ENCODE data around the gene LLGL2. TPM values are rescaled to one million over a fixed set of nuclear protein-coding genes. Genes with fewer than 3 reads are reported as not detected.

Gene LLGL2
- total RNA-seq, 1 experiment from 2014 or later, result 6.1 TPM

- no peaks in the 10 kb centered on the region for H3K4me1 ChIP-seq (ENCODE audit: low read length)
- no peaks in the 10 kb centered on the region for H3K79me2 ChIP-seq (ENCODE audit: low read length)
These were observed 17.3 kb downstream of the LLGL2 start for GRCh38 chr17:75542728-75543336.

GRCh38 chr17:75544250-75544649 lies 18.8 kb downstream of the LLGL2 start:
- Histone ChIP-seq H3K4me3 (ENCODE audit: low read length) (no peak overlapping the region), H3K4me2 (ENCODE audit: low read depth, low read length, poor library complexity, severe bottlenecking) (no peak overlapping the region), H3K79me2 (ENCODE audit: low read length) (no peaks in the 10 kb centered on the region), H2AFZ (ENCODE audit: low read length) (no peak overlapping the region), H3K9ac (ENCODE audit: low read length) (no peak overlapping the region), H4K20me1 (ENCODE audit: insufficient read depth, low read depth, low read length) (no peaks in the 10 kb centered on the region), H3K27me3 (ENCODE audit: low read length) (no peaks in the 10 kb centered on the region), H3K9me3 (ENCODE audit: low read length) (no peaks in the 10 kb centered on the region), H3K4me1 (ENCODE audit: low read length) (no peaks in the 10 kb centered on the region), H3K9me2 (replicated peaks; ENCODE audit: insufficient read depth, low read length) (no peaks in the 10 kb centered on the region), H3K27ac (ENCODE audit: low read length) (no peak overlapping the region), H3K36me3 (ENCODE audit: insufficient read depth, low read length) (no peaks in the 10 kb centered on the region)
- DNase-seq, result no peak

More at GRCh38 chr17:75542728-75543336, 17.3 kb downstream of the LLGL2 start:
- H3K27me3 ChIP-seq (ENCODE audit: low read length), result no peaks in the 10 kb centered on the region
- no peak overlapping the region for H3K27ac ChIP-seq (ENCODE audit: low read length)
- no peaks in the 10 kb centered on the region for H3K9me2 ChIP-seq (replicated peaks; ENCODE audit: insufficient read depth, low read length)
- H3K4me2 ChIP-seq (ENCODE audit: low read depth, low read length, poor library complexity, severe bottlenecking), result no peak overlapping the region
- no peaks in the 10 kb centered on the region for H3K36me3 ChIP-seq (ENCODE audit: insufficient read depth, low read length)
- no peaks in the 10 kb centered on the region for H3K9me3 ChIP-seq (ENCODE audit: low read length)
- H3K9ac ChIP-seq (ENCODE audit: low read length), result no peak overlapping the region
- H4K20me1 ChIP-seq (ENCODE audit: insufficient read depth, low read depth, low read length), result no peaks in the 10 kb centered on the region
- no peak overlapping the region for H3K4me3 ChIP-seq (ENCODE audit: low read length)
- H2AFZ ChIP-seq (ENCODE audit: low read length), result no peak overlapping the region
- no peak for DNase-seq

- Histone ChIP-seq H3K36me3 (ENCODE audit: insufficient read depth, low read length) (no peaks in the 10 kb centered on the region), H4K20me1 (ENCODE audit: insufficient read depth, low read depth, low read length) (no peaks in the 10 kb centered on the region), H3K9me3 (ENCODE audit: low read length) (no peaks in the 10 kb centered on the region), H2AFZ (ENCODE audit: low read length) (no peak overlapping the region), H3K4me1 (ENCODE audit: low read length) (no peaks in the 10 kb centered on the region), H3K4me2 (ENCODE audit: low read depth, low read length, poor library complexity, severe bottlenecking) (no peak overlapping the region), H3K27me3 (ENCODE audit: low read length) (no peaks in the 10 kb centered on the region), H3K9me2 (replicated peaks; ENCODE audit: insufficient read depth, low read length) (no peaks in the 10 kb centered on the region), H3K9ac (ENCODE audit: low read length) (no peak overlapping the region), H3K79me2 (ENCODE audit: low read length) (no peaks in the 10 kb centered on the region), H3K4me3 (ENCODE audit: low read length) (no peak overlapping the region), H3K27ac (ENCODE audit: low read length) (no peak overlapping the region)
- DNase-seq, result no peak
These were observed 20.7 kb downstream of the LLGL2 start for GRCh38 chr17:75546181-75546580.

DNA sequence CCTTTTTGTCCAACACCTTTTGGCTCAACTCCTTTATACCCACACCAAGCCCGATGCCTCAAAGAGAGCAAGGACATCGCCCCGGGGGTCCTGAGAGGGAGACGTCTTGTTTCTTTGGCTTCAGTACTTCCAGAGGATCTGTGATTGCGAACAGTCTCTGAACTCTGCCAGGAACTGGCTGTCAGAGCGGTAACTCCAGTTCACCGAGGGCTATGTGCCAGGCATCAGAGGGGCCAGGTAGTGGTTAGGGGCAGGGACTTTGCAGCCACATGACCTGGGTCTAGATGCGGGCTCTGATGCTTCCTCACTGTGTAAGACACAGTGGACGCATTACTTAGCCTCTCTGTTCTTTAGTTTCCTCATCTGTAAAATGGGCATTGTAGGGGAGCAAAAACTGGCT lies 21.6 kb downstream of the LLGL2 start:
- Histone ChIP-seq H3K9me3 (ENCODE audit: low read length) (no peaks in the 10 kb centered on the region), H3K4me1 (ENCODE audit: low read length) (no peaks in the 10 kb centered on the region), H3K36me3 (ENCODE audit: insufficient read depth, low read length) (no peaks in the 10 kb centered on the region), H3K9me2 (replicated peaks; ENCODE audit: insufficient read depth, low read length) (no peaks in the 10 kb centered on the region), H3K27me3 (ENCODE audit: low read length) (no peaks in the 10 kb centered on the region), H3K4me2 (ENCODE audit: low read depth, low read length, poor library complexity, severe bottlenecking) (no peak overlapping the region), H3K27ac (ENCODE audit: low read length) (no peak overlapping the region), H3K4me3 (ENCODE audit: low read length) (no peak overlapping the region), H4K20me1 (ENCODE audit: insufficient read depth, low read depth, low read length) (no peaks in the 10 kb centered on the region), H3K9ac (ENCODE audit: low read length) (no peak overlapping the region), H2AFZ (ENCODE audit: low read length) (no peak overlapping the region), H3K79me2 (ENCODE audit: low read length) (no peaks in the 10 kb centered on the region)
- DNase-seq, result no peak

DNA sequence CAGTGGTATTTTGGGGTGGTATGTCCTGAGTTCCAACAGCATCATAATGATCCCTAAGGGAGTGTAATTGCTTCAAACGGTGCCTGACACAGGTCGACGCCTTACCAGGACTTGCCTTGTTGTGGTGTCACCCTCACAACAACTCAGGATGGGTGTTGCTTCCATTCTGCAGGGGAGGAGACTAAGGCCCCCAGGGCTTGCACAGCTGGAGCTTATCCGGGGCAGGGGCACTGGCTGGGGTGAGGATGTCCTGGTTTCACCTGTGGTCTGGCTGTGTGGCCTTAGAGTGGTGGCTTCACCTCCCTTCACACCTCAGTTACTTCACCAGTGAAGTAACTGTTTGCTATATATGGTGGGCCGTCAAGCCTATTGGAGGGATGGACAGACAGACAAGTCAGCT lies 23.3 kb downstream of the LLGL2 start:
- no peak overlapping the region for H3K9ac ChIP-seq (ENCODE audit: low read length)
- H3K27ac ChIP-seq (ENCODE audit: low read length), result no peak overlapping the region
- H3K27me3 ChIP-seq (ENCODE audit: low read length), result no peaks in the 10 kb centered on the region
- no peak overlapping the region for H3K4me2 ChIP-seq (ENCODE audit: low read depth, low read length, poor library complexity, severe bottlenecking)
- no peaks in the 10 kb centered on the region for H3K4me1 ChIP-seq (ENCODE audit: low read length)
- no peaks in the 10 kb centered on the region for H3K36me3 ChIP-seq (ENCODE audit: insufficient read depth, low read length)
- H3K4me3 ChIP-seq (ENCODE audit: low read length), result no peak overlapping the region
- no peaks in the 10 kb centered on the region for H3K9me2 ChIP-seq (replicated peaks; ENCODE audit: insufficient read depth, low read length)
- H3K79me2 ChIP-seq (ENCODE audit: low read length), result no peaks in the 10 kb centered on the region
- DNase-seq, result no peak
- H4K20me1 ChIP-seq (ENCODE audit: insufficient read depth, low read depth, low read length), result no peaks in the 10 kb centered on the region
- H3K9me3 ChIP-seq (ENCODE audit: low read length), result no peaks in the 10 kb centered on the region
- H2AFZ ChIP-seq (ENCODE audit: low read length), result no peak overlapping the region

DNA sequence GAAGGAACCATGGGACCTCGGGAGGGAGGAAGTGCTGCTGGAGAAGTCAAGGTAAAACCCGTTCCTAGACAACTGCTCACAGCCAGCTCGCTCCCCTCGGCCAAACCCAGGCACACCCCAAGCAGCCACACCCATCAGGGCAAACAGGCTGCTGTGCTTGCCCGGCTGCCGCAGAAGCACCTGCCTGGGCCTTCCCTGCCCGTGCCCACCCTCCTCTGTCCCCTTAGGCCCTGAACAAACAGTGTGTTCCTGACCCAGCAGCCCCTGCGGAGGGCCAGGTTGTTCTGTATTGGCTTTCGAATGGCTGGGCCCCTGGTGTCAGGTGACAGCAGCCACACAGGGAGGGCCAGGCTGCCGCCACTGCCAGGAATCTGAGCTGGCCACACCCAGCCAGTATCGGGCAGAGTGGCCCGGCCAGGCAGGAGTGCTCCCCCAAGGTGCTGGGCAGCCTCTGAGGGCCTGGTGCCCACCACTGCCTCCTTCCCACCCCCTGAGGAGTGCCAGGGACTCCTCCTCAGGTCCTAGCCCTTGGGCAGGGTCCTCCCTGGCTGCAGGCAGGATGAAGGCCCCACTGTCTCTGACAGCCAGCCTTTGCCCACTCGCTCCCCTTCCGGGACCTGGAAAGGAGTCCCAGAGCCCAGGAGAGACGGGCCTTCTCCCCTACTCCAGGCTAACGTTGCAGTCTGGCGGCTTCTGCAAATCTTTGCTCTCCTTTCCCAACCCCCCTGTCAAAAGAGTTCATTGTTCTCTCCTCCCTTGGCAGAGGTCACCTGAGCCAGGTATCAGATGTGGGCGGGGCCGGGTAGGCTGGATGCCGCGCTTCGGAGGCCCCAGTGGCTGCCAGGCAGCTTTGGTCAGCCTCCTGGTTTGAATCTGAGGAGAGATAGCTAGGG lies 24.0 kb downstream of the LLGL2 start:
- Histone ChIP-seq H3K4me1 (ENCODE audit: low read length) (no peaks in the 10 kb centered on the region), H2AFZ (ENCODE audit: low read length) (no peak overlapping the region), H3K27me3 (ENCODE audit: low read length) (no peaks in the 10 kb centered on the region), H3K9me2 (replicated peaks; ENCODE audit: insufficient read depth, low read length) (no peaks in the 10 kb centered on the region), H3K9ac (ENCODE audit: low read length) (no peak overlapping the region), H3K9me3 (ENCODE audit: low read length) (no peaks in the 10 kb centered on the region), H3K79me2 (ENCODE audit: low read length) (no peaks in the 10 kb centered on the region), H3K36me3 (ENCODE audit: insufficient read depth, low read length) (no peaks in the 10 kb centered on the region), H3K27ac (ENCODE audit: low read length) (no peak overlapping the region), H3K4me2 (ENCODE audit: low read depth, low read length, poor library complexity, severe bottlenecking) (no peak overlapping the region), H4K20me1 (ENCODE audit: insufficient read depth, low read depth, low read length) (no peaks in the 10 kb centered on the region), H3K4me3 (ENCODE audit: low read length) (no peak overlapping the region)
- DNase-seq, result no peak

DNA sequence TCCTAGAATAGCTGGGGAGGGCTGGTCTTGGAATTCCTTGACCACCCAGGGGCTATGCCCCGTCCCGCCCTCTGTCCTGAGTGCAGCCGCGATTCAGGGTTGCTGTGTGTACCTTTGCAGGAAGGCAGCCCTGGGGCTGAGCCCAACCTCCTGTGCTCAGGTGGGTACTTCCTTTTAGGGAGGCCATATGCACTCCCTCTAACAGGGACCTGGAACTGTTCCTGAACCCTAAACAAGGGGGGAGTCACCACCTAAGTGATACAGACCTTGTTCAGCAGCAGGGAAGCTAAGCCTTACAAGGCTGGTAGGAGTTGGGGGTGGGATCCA lies 24.6 kb downstream of the LLGL2 start:
- Histone ChIP-seq H3K4me3 (ENCODE audit: low read length) (no peak overlapping the region), H3K9me3 (ENCODE audit: low read length) (no peaks in the 10 kb centered on the region), H2AFZ (ENCODE audit: low read length) (no peak overlapping the region), H3K27ac (ENCODE audit: low read length) (no peak overlapping the region), H3K4me2 (ENCODE audit: low read depth, low read length, poor library complexity, severe bottlenecking) (no peak overlapping the region), H4K20me1 (ENCODE audit: insufficient read depth, low read depth, low read length) (no peaks in the 10 kb centered on the region), H3K36me3 (ENCODE audit: insufficient read depth, low read length) (no peaks in the 10 kb centered on the region), H3K4me1 (ENCODE audit: low read length) (no peaks in the 10 kb centered on the region), H3K9ac (ENCODE audit: low read length) (no peak overlapping the region), H3K79me2 (ENCODE audit: low read length) (no peaks in the 10 kb centered on the region), H3K9me2 (replicated peaks; ENCODE audit: insufficient read depth, low read length) (no peaks in the 10 kb centered on the region), H3K27me3 (ENCODE audit: low read length) (no peaks in the 10 kb centered on the region)
- DNase-seq, result no peak

GRCh38 chr17:75551266-75551665 lies 25.8 kb downstream of the LLGL2 start:
- H3K27me3 ChIP-seq (ENCODE audit: low read length), result no peaks in the 10 kb centered on the region
- no peaks in the 10 kb centered on the region for H3K9me2 ChIP-seq (replicated peaks; ENCODE audit: insufficient read depth, low read length)
- no peak for DNase-seq
- H3K4me3 ChIP-seq (ENCODE audit: low read length), result no peak overlapping the region
- H3K9me3 ChIP-seq (ENCODE audit: low read length), result no peaks in the 10 kb centered on the region
- H3K9ac ChIP-seq (ENCODE audit: low read length), result no peak overlapping the region
- H3K4me2 ChIP-seq (ENCODE audit: low read depth, low read length, poor library complexity, severe bottlenecking), result no peak overlapping the region
- H3K27ac ChIP-seq (ENCODE audit: low read length), result no peak overlapping the region
- no peaks in the 10 kb centered on the region for H3K79me2 ChIP-seq (ENCODE audit: low read length)
- no peaks in the 10 kb centered on the region for H3K36me3 ChIP-seq (ENCODE audit: insufficient read depth, low read length)
- no peak overlapping the region for H2AFZ ChIP-seq (ENCODE audit: low read length)
- no peaks in the 10 kb centered on the region for H3K4me1 ChIP-seq (ENCODE audit: low read length)
- H4K20me1 ChIP-seq (ENCODE audit: insufficient read depth, low read depth, low read length), result no peaks in the 10 kb centered on the region

All from Karpas-422 (cell line).